ENCODE data around the gene ZNF682. TPM values are rescaled to one million over a fixed set of nuclear protein-coding genes. Genes with fewer than 3 reads are reported as not detected.
"Not testable (repeated sequence)": the region's sequence is repeated elsewhere in the genome, so short reads cannot be mapped to it uniquely, and the experiment has no call there.

ZNF682 gene
- 10 to 100 TPM in 1 of 2 experiments, 1 to 10 TPM in 1; 7.5 to 13.7 TPM for total RNA-seq

GRCh38 chr19:20039203-20039723, at the start of gene ZNF682:
Gene ZNF682, minus strand, starts transcription at chr19:20039505. Its CDS starts 160 bp downstream, at chr19:20039345.
- Mint-ChIP-seq H3K36me3 (peaks cover 30% of the 10 kb centered on the region), H3K4me1 (peaks cover 16% of the 10 kb centered on the region), H3K9me3 (ENCODE audit: low read depth) (peaks cover 8% of the 10 kb centered on the region), H3K27ac (peak within 1 kb of the TSS; percentile 97), H3K27me3 (no peaks in the 10 kb centered on the region), H3K4me3 (peak within 1 kb of the TSS; percentile 95)
- ATAC-seq (peak; percentile 100), DNase-seq (peak; percentile 97)
- CTCF ChIA-PET: interaction anchor here (1.0 to 1.7 kb wide), 3 partner anchors 14 to 199 kb away, joined by 3 to 8 read pairs (median 5); partner anchors contain the start of gene ZNF90

- peaks cover 26% of the 10 kb centered on the region for H3K9me3 Mint-ChIP-seq (ENCODE audit: low read depth)
- peaks cover 17% of the 10 kb centered on the region for H3K4me1 Mint-ChIP-seq
- not testable (repeated sequence) for ATAC-seq
Measured at GRCh38 chr19:20082876-20083275, 43.6 kb upstream of the ZNF682 start.

GRCh38 chr19:20082232-20082833, 43.0 kb upstream of the ZNF682 start:
- DNase-seq, H3K27me3 Mint-ChIP-seq, CTCF ChIA-PET, H3K4me3 Mint-ChIP-seq, ATAC-seq, H3K27ac Mint-ChIP-seq: not testable (repeated sequence)
- peaks cover 21% of the 10 kb centered on the region for H3K9me3 Mint-ChIP-seq (ENCODE audit: low read depth)
- H3K4me1 Mint-ChIP-seq: peaks cover 20% of the 10 kb centered on the region
- H3K36me3 Mint-ChIP-seq: peaks cover 66% of the 10 kb centered on the region

More at GRCh38 chr19:20082876-20083275, 43.6 kb upstream of the ZNF682 start:
- peaks cover 69% of the 10 kb centered on the region for H3K36me3 Mint-ChIP-seq
- H3K4me3 Mint-ChIP-seq, CTCF ChIA-PET, DNase-seq, H3K27ac Mint-ChIP-seq, H3K27me3 Mint-ChIP-seq: not testable (repeated sequence)

GRCh38 chr19:20080656-20081055, 41.4 kb upstream of the ZNF682 start:
- H3K27ac Mint-ChIP-seq: no peak overlapping the region
- peaks cover 66% of the 10 kb centered on the region for H3K36me3 Mint-ChIP-seq
- no peak for DNase-seq
- H3K4me3 Mint-ChIP-seq: no peak overlapping the region
- H3K27me3 Mint-ChIP-seq: no peaks in the 10 kb centered on the region
- peaks cover 22% of the 10 kb centered on the region for H3K9me3 Mint-ChIP-seq (ENCODE audit: low read depth)
- CTCF ChIA-PET: no interaction called here
- H3K4me1 Mint-ChIP-seq: peaks cover 20% of the 10 kb centered on the region
- no peak for ATAC-seq

- H3K27ac Mint-ChIP-seq: no peak overlapping the region
- ATAC-seq: no peak
- H3K4me3 Mint-ChIP-seq: peak overlapping the region; percentile 46
- H3K4me1 Mint-ChIP-seq: peaks cover 20% of the 10 kb centered on the region
- peaks cover 61% of the 10 kb centered on the region for H3K36me3 Mint-ChIP-seq
- CTCF ChIA-PET: interaction anchor here (1.1 kb wide), 1 partner anchor 9 kb away, joined by 3 read pairs; no protein-coding TSS in a partner anchor
- no peaks in the 10 kb centered on the region for H3K27me3 Mint-ChIP-seq
- DNase-seq: no peak
- H3K9me3 Mint-ChIP-seq (ENCODE audit: low read depth): peaks cover 24% of the 10 kb centered on the region
Measured at GRCh38 chr19:20079476-20079875, 40.2 kb upstream of the ZNF682 start.

GRCh38 chr19:20078581-20079031, 39.3 kb upstream of the ZNF682 start:
- peak overlapping the region; percentile 90 for H3K27ac Mint-ChIP-seq
- peak overlapping the region; percentile 90 for H3K4me3 Mint-ChIP-seq
- H3K4me1 Mint-ChIP-seq: peaks cover 20% of the 10 kb centered on the region
- CTCF ChIA-PET: interaction anchor here (0.6 to 1.6 kb wide), 5 partner anchors 8 to 1090 kb away, joined by 3 to 5 read pairs (median 3); partner anchors contain the start of gene ZNF682
- H3K9me3 Mint-ChIP-seq (ENCODE audit: low read depth): peaks cover 24% of the 10 kb centered on the region
- ATAC-seq: no peak
- peak; percentile 55 for DNase-seq
- peaks cover 53% of the 10 kb centered on the region for H3K36me3 Mint-ChIP-seq
- H3K27me3 Mint-ChIP-seq: no peaks in the 10 kb centered on the region

GRCh38 chr19:20077791-20078463, 38.6 kb upstream of the ZNF682 start, which contains the start of gene ZNF90:
Gene ZNF90, plus strand, starts transcription at chr19:20078000. Its CDS starts 133 bp downstream, at chr19:20078133.
- H3K4me3 Mint-ChIP-seq: peak within 1 kb of the TSS; percentile 90
- no peaks in the 10 kb centered on the region for H3K27me3 Mint-ChIP-seq
- H3K27ac Mint-ChIP-seq: peak within 1 kb of the TSS; percentile 90

GRCh38 chr19:20072936-20073335, 33.6 kb upstream of the ZNF682 start:
- no peak for DNase-seq
- CTCF ChIA-PET: interaction anchor here (0.5 kb wide), 1 partner anchor 370 kb away, joined by 3 read pairs; no protein-coding TSS in a partner anchor
- no peak for ATAC-seq
- H3K36me3 Mint-ChIP-seq: peaks cover 15% of the 10 kb centered on the region
- no peak overlapping the region for H3K27ac Mint-ChIP-seq
- H3K4me3 Mint-ChIP-seq: no peak overlapping the region
- no peaks in the 10 kb centered on the region for H3K27me3 Mint-ChIP-seq
- peaks cover 3% of the 10 kb centered on the region for H3K4me1 Mint-ChIP-seq
- H3K9me3 Mint-ChIP-seq (ENCODE audit: low read depth): peaks cover 23% of the 10 kb centered on the region

More at GRCh38 chr19:20077791-20078463, 38.6 kb upstream of the ZNF682 start, which contains the start of gene ZNF90:
- Mint-ChIP-seq H3K9me3 (ENCODE audit: low read depth) (peaks cover 20% of the 10 kb centered on the region), H3K36me3 (peaks cover 49% of the 10 kb centered on the region), H3K4me1 (peaks cover 20% of the 10 kb centered on the region)
- DNase-seq (peak; percentile 96), ATAC-seq (peak; percentile 100)
- CTCF ChIA-PET: interaction anchor here (1.0 to 1.6 kb wide), 3 partner anchors 39 to 347 kb away, joined by 3 to 5 read pairs (median 3); partner anchors contain the start of gene ZNF682

- Mint-ChIP-seq H3K36me3 (peaks cover 8% of the 10 kb centered on the region), H3K4me3 (no peak overlapping the region), H3K9me3 (ENCODE audit: low read depth) (peaks cover 23% of the 10 kb centered on the region), H3K27ac (no peak overlapping the region), H3K4me1 (no peaks in the 10 kb centered on the region), H3K27me3 (no peaks in the 10 kb centered on the region)
- ATAC-seq (no peak), DNase-seq (no peak)
- CTCF ChIA-PET: interaction anchor here (1.0 kb wide), 1 partner anchor 8 kb away, joined by 3 read pairs; no protein-coding TSS in a partner anchor
Measured at GRCh38 chr19:20070691-20071090, 31.4 kb upstream of the ZNF682 start.

GRCh38 chr19:20068559-20068958, 29.3 kb upstream of the ZNF682 start:
- not testable (repeated sequence) for H3K27ac Mint-ChIP-seq, H3K4me3 Mint-ChIP-seq

GRCh38 chr19:20067943-20068342, 28.6 kb upstream of the ZNF682 start:
- ATAC-seq (no peak), DNase-seq (no peak)
- CTCF ChIA-PET: interaction anchor here (1.2 kb wide), 1 partner anchor 16 kb away, joined by 3 read pairs; no protein-coding TSS in a partner anchor
- H3K9me3 Mint-ChIP-seq (ENCODE audit: low read depth): peaks cover 23% of the 10 kb centered on the region
- H3K27ac Mint-ChIP-seq: no peak overlapping the region
- H3K4me3 Mint-ChIP-seq: no peak overlapping the region
- no peaks in the 10 kb centered on the region for H3K4me1 Mint-ChIP-seq
- H3K36me3 Mint-ChIP-seq: peaks cover 6% of the 10 kb centered on the region
- H3K27me3 Mint-ChIP-seq: no peaks in the 10 kb centered on the region

More at GRCh38 chr19:20068559-20068958, 29.3 kb upstream of the ZNF682 start:
- H3K9me3 Mint-ChIP-seq (ENCODE audit: low read depth): peaks cover 23% of the 10 kb centered on the region
- not testable (repeated sequence) for H3K36me3 Mint-ChIP-seq, H3K4me1 Mint-ChIP-seq, ATAC-seq, H3K27me3 Mint-ChIP-seq, DNase-seq
- CTCF ChIA-PET: interaction anchor here (1.2 kb wide), 1 partner anchor 16 kb away, joined by 3 read pairs; no protein-coding TSS in a partner anchor

GRCh38 chr19:20066861-20067260, 27.6 kb upstream of the ZNF682 start:
- Mint-ChIP-seq H3K27me3 (no peaks in the 10 kb centered on the region), H3K4me1 (no peaks in the 10 kb centered on the region), H3K36me3 (peaks cover 6% of the 10 kb centered on the region), H3K9me3 (ENCODE audit: low read depth) (peaks cover 20% of the 10 kb centered on the region), H3K4me3 (no peak overlapping the region), H3K27ac (no peak overlapping the region)
- CTCF ChIA-PET: no interaction called here
- ATAC-seq (no peak), DNase-seq (no peak)

GRCh38 chr19:20060282-20060681, 21.0 kb upstream of the ZNF682 start:
- Mint-ChIP-seq H3K4me3 (no peak overlapping the region), H3K27me3 (no peaks in the 10 kb centered on the region), H3K27ac (no peak overlapping the region), H3K4me1 (no peaks in the 10 kb centered on the region), H3K9me3 (ENCODE audit: low read depth) (peaks cover 2% of the 10 kb centered on the region), H3K36me3 (no peaks in the 10 kb centered on the region)
- CTCF ChIA-PET: no interaction called here
- DNase-seq (no peak), ATAC-seq (no peak)

Data from activated CD8-positive, alpha-beta memory T cell treated with anti-CD3 and anti-CD28 coated beads, Interleukin-2, amount 10 ng/mL, durations not matched to agents 7 days and 5 days (primary cell).